DMS 273 (cell line): ENCODE results near the gene SORCS3.

Source experiments
- DNase-seq: peaks from one replicate; lab custom pipeline; 2025; ENCODE audit not compliant: unreplicated experiment; lab: John Stamatoyannopoulos, UW

Gene SORCS3

DNA sequence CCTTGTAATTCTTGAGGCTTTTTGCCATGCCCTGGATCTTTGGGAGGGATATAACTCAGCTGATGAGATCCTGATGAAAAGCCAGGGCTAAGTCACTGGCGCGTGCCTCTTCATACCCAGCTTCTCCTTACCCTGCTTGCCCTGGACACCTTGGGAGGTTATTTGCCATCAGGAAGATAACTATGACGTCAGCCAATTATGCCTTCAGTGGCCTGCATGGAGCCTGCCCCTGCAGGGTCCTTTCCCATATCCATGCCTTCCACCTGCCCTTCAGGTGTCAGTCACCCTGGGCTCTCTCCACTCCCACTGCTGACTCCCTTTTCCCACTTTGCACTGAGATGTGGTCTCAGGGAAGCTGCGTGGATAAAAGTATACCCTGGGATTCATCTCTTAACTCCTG lies 520.1 kb downstream of the SORCS3 start:
- DNase-seq = no peak

DNA sequence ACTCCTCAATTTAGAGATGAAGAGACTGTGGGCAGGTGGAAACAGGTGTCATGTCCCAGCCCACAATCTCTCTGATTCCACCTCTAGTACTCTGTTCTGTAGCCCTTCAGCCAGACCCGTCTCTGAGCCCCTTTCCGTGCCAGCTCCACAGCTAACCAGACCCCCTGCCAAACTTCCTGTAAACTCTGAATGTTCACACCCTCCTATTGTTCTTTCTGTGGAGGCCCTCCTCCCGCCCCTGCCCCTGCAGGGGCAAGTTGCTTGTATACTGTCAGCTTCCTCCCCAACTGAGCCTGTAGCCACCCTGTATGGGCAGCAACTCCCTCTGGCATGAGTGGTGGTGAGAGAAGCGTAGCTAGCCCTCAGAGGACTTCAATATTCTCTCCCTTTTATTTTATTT lies 520.7 kb downstream of the SORCS3 start:
- no peak for DNase-seq

DNA sequence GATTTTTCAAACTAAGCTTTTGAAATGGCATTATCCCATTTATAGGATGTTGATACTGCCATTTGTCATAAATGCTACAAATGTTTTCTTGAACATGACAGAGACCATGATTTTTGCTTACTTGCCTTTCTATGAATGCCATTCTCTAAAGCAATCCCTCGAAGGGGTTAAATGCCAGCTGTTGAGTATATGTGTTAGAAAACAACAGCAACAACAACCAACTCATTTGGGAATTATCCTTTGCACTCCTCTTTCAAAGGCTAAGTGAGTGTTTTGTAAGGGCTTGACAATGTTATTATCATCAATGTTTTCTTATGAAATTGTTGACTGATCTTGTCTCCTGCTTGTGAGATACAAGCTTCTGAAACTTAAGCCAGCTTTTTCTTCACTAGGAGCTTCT lies 529.4 kb downstream of the SORCS3 start:
- no peak for DNase-seq

DNA sequence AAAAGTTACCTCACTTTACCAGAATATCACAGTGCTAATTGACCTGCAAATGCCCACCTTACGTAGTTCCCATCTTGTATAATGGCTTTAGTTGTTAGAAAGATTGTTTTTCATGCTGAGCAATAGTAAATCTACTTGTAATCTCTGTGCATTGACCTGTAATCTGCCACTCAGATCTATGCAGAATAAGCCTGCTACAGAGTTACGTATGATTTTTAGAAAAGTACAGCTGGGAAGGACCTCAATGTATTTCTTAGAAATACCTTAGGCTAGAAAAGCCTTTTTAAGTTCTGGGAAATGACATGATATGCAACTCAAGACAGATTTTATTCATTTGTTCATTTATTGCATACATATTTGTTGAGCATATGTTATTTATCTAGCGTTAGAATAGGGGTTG lies 530.9 kb downstream of the SORCS3 start:
- DNase-seq = no peak

- no peak for DNase-seq
These were observed 540.5 kb downstream of the SORCS3 start for GRCh38 chr10:105181626-105182025.

- DNase-seq = no peak
These were observed 542.4 kb downstream of the SORCS3 start for GRCh38 chr10:105183536-105183935.

DNA sequence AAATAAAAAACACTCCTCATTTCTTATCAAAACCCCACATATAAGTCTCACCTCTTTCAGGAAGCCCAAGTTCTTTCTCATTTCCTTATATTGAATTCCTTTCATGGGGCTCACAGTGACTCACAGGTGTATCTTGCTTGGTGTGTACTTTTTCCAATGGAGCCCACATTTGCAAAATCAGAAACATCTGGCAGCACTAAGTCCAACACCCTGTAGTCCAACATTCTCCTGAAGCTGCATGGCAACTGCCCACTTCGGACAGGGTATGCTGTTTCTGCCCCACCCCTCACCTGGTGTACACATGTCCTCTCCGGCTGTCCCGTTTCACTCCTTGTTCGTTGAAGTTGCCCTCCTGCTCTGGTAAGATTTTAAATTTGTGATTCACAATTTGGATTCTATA lies 544.1 kb downstream of the SORCS3 start:
- no peak for DNase-seq

GRCh38 chr10:105187243-105187642 lies 546.2 kb downstream of the SORCS3 start:
- no peak for DNase-seq

DNA sequence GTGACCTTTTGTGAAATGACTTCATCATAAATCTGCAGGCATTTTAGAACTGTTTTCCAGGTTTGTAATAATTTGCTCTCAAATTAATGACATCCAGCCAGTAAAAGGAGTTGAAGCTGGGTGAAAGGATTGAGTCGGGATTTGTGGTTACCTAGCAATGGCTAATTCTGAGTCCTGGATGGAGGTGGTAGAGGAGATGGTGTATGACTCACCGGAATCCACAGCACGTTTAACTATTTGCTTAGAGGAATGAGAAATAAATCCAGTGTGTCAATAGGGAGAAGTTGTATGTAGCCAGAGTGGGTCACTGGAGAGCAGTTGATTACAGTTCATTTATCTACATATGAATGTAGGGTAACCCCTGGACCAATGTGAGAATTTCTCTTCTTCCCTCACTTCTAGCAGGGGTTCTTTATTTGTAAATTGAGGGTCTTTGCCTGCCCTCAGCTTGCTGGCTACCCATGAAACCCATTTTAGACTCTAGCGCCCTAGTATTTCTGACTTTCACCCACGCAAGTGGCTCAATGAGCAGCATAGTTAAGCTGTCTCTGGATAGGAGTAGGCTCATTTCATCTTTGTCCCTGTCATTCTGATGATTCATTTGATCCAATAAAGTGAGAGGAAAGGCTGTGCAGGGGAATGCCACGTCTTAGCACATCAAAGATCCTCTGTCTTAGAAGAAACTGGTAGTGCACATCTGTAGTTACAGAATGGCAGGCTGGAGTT lies 547.8 kb downstream of the SORCS3 start:
- no peak for DNase-seq

- DNase-seq = no peak
These were observed 548.3 kb downstream of the SORCS3 start for GRCh38 chr10:105189463-105189800.

DNA sequence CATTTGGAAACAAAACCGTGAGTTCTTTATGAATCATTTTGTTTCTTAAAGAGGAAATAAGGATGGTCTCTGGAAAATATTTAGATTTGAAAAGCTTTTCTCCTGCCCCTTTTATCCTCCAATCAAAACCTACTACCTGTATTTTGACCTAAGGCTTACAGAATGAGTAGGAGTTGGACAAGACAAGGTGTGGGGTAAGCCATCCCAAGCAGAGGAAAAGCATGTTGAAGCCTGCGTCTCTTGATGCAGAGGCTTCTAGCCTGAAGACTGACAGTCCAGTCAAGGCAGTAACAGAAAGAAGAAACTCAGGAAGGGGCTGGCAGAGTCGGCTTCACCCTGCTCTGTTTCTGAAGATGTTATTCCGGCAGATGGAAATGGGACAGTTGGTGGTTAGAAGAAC lies 551.1 kb downstream of the SORCS3 start:
- no peak for DNase-seq

DNA sequence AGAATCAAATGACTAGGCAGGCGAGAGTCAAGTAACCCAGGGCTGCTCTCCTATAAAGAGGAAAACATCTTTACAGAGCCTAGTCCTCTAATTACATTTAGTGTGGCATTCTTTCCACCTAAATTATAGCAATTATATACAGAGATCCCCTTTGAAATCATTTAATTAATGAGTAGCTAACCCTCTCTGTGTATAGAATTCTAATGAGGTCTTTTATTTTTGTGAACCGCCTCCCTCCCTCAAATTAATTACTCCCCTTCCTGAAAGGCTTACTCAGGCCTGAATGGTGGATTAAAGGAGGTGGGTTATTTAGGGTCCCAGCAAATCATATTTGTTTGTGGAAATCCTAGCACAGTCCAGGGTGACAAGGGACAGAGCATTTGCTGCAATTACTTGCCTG lies 551.8 kb downstream of the SORCS3 start:
- DNase-seq = no peak

DNA sequence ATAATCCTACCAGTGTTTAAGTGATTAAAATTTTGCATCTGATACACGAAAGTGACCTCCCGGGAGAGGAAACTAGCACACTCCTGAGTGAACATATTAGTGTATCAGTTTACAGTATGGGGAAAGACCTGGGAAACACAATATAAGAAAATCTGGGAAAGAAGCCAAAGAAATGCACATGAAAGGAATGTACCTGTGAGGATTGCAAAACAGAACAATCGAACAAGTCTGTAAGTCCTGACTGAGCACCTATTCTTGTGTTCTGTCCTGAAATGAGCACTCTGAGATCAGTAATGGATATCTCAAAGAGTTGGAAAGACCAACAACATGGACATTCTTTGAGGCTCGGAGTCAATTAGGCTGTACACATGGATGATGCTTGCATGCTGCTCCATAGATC lies 554.7 kb downstream of the SORCS3 start:
- no peak for DNase-seq

DNA sequence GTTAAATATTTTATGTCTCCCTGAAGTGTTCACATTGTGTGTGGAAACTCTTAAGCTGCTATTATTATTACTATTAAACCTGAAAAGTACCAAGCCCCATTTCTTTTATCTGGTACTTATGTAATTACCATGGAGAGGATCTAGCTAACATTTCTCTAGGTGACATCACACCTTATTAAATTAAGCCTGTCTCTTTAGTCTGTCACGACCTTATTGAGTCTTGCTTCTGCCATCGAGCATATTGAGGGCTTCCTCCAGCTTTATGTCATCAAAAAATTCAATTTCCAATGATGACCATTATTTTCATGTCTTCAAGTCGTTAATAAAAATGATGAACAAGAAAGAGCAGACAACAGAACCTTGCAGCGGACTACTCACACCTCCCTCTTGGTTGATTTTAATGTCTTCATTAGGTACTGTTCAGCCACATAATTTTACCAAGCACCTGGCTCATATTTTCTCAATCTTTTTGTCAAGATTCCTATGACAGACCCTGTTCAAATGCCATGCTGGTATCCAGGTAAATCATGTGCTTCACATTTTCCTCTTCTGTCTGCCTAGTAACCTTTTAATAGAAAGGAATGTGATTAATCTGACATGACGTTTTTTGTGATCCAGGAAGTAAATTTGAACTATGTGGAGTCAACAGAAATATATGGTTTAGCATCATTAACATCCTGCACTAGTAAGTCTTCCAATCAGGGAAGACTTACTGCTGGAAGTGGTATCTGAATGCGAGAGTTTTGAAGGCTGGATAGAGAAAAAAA lies 556.7 kb downstream of the SORCS3 start:
- no peak for DNase-seq

DNA sequence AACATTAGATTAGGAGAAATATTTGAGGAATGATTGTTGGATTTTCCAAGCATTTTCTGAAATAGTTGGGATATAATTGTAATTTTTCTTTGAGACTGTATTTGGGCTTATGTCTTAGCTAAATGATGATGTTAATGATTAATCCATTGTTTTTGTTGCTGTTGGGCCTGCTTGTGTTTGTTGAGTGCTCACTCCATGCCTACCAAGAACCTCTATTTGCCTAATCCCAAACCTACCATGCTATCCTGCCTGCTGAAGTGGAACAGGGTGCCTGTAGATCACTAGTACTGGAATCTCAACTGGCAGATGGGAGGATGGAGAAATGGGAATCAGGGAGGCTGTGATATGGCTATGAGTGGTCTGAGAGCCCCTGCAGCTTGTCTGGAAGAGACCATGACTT lies 565.5 kb downstream of the SORCS3 start:
- DNase-seq = no peak

DNA sequence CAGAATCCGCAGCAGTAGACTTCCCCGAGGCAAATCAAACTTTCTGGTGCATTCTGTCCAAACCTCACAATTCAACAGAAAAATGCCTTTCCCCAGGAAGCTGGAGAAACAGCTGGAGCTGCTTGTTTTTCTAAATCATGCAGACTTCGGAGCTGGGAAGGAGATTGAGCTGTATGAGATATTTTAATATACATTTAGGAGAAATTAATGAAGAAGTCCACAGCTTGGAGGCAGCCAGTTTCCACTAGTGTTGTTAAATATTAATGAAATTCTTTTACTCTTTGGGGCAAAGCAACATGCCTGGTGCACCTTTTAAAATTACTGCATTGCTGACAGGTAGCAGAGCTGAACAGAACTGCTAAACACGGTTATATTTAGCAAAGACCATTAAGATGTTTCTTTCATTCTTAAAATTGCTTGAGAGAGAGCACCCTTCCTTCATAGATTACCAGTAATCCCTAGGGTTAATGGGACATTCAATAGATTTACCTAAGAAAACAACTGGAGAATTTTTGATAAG lies 566.4 kb downstream of the SORCS3 start:
- DNase-seq = no peak

GRCh38 chr10:105210546-105210945 lies 569.5 kb downstream of the SORCS3 start:
- DNase-seq = no peak

DNA sequence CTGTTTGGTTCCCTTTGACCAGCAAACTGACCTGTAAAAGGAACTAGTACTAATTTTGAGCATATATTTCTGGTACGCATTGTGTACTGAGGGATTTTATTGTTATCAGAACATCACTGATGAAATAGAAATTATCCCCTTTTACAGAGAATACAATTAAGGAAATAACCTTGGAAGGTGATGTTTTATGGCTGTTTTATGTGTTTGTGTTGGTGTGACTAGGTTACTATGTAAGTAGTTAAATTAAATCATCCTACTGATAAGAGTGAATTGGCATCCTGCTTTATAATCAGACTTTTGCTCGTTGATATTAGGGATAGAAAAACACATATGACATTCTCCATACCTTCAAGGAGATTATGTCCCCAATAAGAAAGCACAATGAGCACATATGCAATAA lies 596.6 kb downstream of the SORCS3 start:
- no peak for DNase-seq

DNA sequence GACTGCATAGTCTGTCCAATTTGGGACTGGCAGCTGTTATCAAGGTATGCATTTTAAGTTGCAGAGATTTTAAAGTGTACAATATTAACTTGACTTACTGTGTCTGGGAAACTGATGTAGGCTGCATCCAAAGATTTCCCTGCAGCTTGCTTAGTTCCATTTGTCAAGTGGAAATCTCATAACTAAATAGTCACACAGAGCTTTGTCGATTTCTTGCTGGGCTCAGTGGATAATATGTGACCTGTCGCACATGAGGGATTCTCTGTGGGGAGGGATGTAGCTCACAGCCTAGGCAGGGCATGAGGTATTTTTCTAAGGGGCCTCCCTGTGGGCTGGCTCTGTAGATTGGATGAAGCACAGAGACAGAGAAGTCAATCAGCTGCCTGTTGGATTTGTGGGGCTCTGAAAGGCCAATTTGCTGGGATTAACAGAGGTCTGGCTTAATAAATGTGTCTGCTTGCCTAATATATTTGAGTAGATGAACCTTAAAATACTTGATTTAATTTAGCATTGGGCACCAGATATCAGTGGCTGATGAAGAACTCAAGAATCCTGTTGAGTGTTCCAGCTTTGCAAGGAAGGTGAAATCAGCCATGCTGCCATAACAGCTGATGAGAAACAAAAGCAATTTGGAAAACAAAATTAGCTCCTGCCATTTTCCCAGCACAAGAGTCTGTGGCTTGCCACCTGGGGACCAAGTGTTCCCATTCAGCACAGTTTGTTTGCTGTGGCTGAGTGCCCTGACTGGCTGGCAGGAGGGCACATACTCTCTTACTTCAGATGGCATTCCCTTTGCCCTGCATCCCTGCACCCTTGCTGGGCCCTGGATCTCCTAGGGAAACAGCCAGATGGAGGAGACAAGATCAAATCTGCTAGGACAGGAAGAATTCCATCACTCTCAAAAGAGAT lies 598.5 kb downstream of the SORCS3 start:
- DNase-seq = no peak

DNA sequence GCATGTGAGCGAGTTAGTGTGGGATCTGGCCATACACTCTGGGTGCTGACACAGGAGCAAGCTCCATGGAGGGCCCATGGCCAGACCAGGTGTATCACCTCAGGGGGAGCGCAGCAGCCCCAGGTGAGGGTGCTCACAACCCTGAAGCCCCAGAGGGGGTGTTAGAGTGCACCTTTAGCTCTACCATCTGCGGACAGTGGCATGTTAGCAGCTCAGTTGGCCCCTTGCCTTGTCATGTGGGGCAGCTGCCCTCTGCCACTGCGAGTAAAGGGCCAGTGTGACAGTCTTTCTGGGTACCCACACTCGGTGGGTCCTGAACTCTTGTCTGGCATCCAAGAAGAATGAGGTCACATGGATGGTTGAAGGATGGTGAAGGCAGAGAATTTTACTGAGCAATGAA lies 600.2 kb downstream of the SORCS3 start:
- no peak for DNase-seq

DNA sequence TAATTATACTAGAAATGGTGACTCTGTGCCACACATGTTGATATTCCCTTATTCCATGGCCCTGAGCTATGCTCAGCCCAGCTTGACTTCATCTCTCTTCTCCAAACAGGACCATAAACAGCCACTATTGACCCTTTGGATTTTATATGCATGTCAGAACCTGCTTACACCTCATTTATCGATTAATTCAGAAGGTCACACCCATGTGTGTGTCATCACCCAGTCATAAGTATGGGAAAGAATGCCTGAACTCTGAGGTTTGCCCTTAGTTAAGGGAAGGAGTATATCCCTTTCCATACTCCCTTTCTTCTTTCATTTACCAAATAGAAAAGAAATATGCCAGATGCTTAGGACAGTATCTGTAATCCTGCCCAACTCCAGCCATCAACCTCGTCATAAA lies 602.3 kb downstream of the SORCS3 start:
- DNase-seq = no peak

DNA sequence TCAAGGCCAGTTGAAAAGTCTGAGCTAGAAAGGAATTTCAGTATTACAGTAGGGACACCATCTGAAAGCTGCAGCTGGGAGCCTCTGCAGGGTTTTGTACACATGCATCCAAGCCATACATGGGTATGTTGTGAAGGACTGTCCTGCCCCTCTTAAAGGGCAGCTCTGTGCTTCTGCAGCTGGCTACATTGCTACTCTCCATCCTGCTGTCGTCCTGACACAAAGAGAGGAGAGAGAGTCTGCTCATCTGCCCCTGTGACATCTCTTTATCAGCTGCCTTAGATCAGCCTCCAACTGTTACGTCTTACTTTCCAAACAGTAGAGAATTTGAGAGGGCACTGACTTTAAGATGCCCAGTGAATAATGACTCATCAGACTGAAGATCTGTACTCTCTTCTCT lies 602.7 kb downstream of the SORCS3 start:
- no peak for DNase-seq
